ENCODE data around the gene AK3. TPM values are rescaled to one million over a fixed set of nuclear protein-coding genes. Genes with fewer than 3 reads are reported as not detected.
"Not testable (repeated sequence)": the region's sequence is repeated elsewhere in the genome, so short reads cannot be mapped to it uniquely, and the experiment has no call there.

Gene AK3
- total RNA-seq, 2 donors from 2014 or later = 51.5 to 59.8 TPM

- peak; percentile 24 for DNase-seq
Measured at GRCh38 chr9:4780651-4781050, 39.6 kb upstream of the AK3 start.

DNA sequence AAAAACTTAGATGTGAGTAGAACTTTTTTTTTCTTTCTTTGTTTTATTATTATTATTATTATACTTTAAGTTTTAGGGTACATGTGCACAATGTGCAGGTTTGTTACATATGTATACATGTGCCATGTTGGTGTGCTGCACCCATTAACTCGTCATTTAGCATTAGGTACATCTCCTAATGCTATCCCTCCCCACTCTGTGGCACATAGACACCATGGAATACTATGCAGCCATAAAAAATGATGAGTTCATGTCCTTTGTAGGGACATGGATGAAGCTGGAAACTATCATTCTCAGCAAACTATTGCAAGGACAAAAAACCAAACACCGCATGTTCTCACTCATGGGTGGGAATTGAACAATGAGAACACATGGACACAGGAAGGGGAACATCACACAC, 34.0 kb upstream of the AK3 start:
- not testable (repeated sequence) for H3K4me1 Mint-ChIP-seq; H3K27ac ChIP-seq (ENCODE audit: low read depth, low read length); H3K27me3 ChIP-seq (ENCODE audit: control insufficient read depth, insufficient read depth, low read length, poor library complexity, severe bottlenecking)

More at GRCh38 chr9:4780651-4781050, 39.6 kb upstream of the AK3 start:
- Histone ChIP-seq H3K9me3 (ENCODE audit: control insufficient read depth, low read length) (no peaks in the 10 kb centered on the region), H3K4me3 (ENCODE audit: low read length) (no peak overlapping the region), H3K36me3 (ENCODE audit: control insufficient read depth, insufficient read depth, low read length) (no peaks in the 10 kb centered on the region), H3K27me3 (ENCODE audit: control insufficient read depth, insufficient read depth, low read length, poor library complexity, severe bottlenecking) (no peaks in the 10 kb centered on the region), H3K9ac (ENCODE audit: extremely low read depth, low read length, poor library complexity, severe bottlenecking) (no peak overlapping the region), H3K27ac (ENCODE audit: low read depth, low read length) (no peak overlapping the region), H3K4me1 (ENCODE audit: control insufficient read depth, insufficient read depth, low read length) (no peaks in the 10 kb centered on the region)
- no peaks in the 10 kb centered on the region for H3K27me3 Mint-ChIP-seq (ENCODE audit: insufficient read depth)
- no peak overlapping the region for H3K4me3 Mint-ChIP-seq
- WGBS, 2 experiments (ENCODE audit: insufficient coverage in 1 of 2, insufficient read length in 1 of 2) = 92 to 100% methylated on average over 1 of the region's 1 CpG
- H3K4me1 Mint-ChIP-seq = peaks cover 13% of the 10 kb centered on the region
- TF ChIP-seq, protein P1, sequence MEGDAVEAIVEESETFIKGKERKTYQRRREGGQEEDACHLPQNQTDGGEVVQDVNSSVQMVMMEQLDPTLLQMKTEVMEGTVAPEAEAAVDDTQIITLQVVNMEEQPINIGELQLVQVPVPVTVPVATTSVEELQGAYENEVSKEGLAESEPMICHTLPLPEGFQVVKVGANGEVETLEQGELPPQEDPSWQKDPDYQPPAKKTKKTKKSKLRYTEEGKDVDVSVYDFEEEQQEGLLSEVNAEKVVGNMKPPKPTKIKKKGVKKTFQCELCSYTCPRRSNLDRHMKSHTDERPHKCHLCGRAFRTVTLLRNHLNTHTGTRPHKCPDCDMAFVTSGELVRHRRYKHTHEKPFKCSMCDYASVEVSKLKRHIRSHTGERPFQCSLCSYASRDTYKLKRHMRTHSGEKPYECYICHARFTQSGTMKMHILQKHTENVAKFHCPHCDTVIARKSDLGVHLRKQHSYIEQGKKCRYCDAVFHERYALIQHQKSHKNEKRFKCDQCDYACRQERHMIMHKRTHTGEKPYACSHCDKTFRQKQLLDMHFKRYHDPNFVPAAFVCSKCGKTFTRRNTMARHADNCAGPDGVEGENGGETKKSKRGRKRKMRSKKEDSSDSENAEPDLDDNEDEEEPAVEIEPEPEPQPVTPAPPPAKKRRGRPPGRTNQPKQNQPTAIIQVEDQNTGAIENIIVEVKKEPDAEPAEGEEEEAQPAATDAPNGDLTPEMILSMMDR (conservative IDR thresholded peaks at IDR 0.05) = no peak
- no peaks in the 10 kb centered on the region for H3K9me3 Mint-ChIP-seq
- no peak overlapping the region for H3K27ac Mint-ChIP-seq
- H3K36me3 Mint-ChIP-seq (ENCODE audit: low read depth) = no peaks in the 10 kb centered on the region

GRCh38 chr9:4774209-4774608, 33.2 kb upstream of the AK3 start:
- H3K9me3 ChIP-seq (ENCODE audit: control insufficient read depth, low read length) = no peaks in the 10 kb centered on the region
- TF ChIP-seq, protein P1 (conservative IDR thresholded peaks at IDR 0.05) = no peak
- no peaks in the 10 kb centered on the region for H3K36me3 ChIP-seq (ENCODE audit: control insufficient read depth, insufficient read depth, low read length)
- Mint-ChIP-seq H3K4me1 (no peaks in the 10 kb centered on the region), H3K27me3 (ENCODE audit: insufficient read depth) (no peaks in the 10 kb centered on the region), H3K4me3 (no peak overlapping the region), H3K36me3 (ENCODE audit: low read depth) (no peaks in the 10 kb centered on the region), H3K27ac (no peak overlapping the region), H3K9me3 (peaks cover 1% of the 10 kb centered on the region)
- H3K4me1 ChIP-seq (ENCODE audit: control insufficient read depth, insufficient read depth, low read length) = no peaks in the 10 kb centered on the region
- no peaks in the 10 kb centered on the region for H3K27me3 ChIP-seq (ENCODE audit: control insufficient read depth, insufficient read depth, low read length, poor library complexity, severe bottlenecking)
- H3K4me3 ChIP-seq (ENCODE audit: low read length) = no peak overlapping the region
- DNase-seq = peak; percentile 24
- 81% methylated on average over 1 of the region's 1 CpG; no CpG with 5 or more reads in 1 of the 2 experiments for WGBS, 2 experiments (ENCODE audit: insufficient coverage in 1 of 2, insufficient read length in 1 of 2)
- no peak overlapping the region for H3K9ac ChIP-seq (ENCODE audit: extremely low read depth, low read length, poor library complexity, severe bottlenecking)
- H3K27ac ChIP-seq (ENCODE audit: low read depth, low read length) = no peak overlapping the region

More for the DNA sequence above, 34.0 kb upstream of the AK3 start:
- H3K4me3 ChIP-seq (ENCODE audit: low read length); H3K9me3 ChIP-seq (ENCODE audit: control insufficient read depth, low read length); H3K4me3 Mint-ChIP-seq; DNase-seq; H3K27me3 Mint-ChIP-seq (ENCODE audit: insufficient read depth); H3K4me1 ChIP-seq (ENCODE audit: control insufficient read depth, insufficient read depth, low read length); H3K27ac Mint-ChIP-seq; H3K9ac ChIP-seq (ENCODE audit: extremely low read depth, low read length, poor library complexity, severe bottlenecking); H3K36me3 Mint-ChIP-seq (ENCODE audit: low read depth); H3K9me3 Mint-ChIP-seq; H3K36me3 ChIP-seq (ENCODE audit: control insufficient read depth, insufficient read depth, low read length): not testable (repeated sequence)
- WGBS, 2 experiments (ENCODE audit: insufficient coverage in 1 of 2, insufficient read length in 1 of 2) = 83% methylated on average over 2 of the region's 2 CpGs; no CpG with 5 or more reads in 1 of the 2 experiments

- Histone ChIP-seq H3K4me3 (ENCODE audit: low read length) (no peak overlapping the region), H3K27ac (ENCODE audit: low read depth, low read length) (no peak overlapping the region), H3K4me1 (ENCODE audit: control insufficient read depth, insufficient read depth, low read length) (no peaks in the 10 kb centered on the region), H3K9ac (ENCODE audit: extremely low read depth, low read length, poor library complexity, severe bottlenecking) (no peak overlapping the region), H3K9me3 (ENCODE audit: control insufficient read depth, low read length) (no peaks in the 10 kb centered on the region), H3K27me3 (ENCODE audit: control insufficient read depth, insufficient read depth, low read length, poor library complexity, severe bottlenecking) (no peaks in the 10 kb centered on the region), H3K36me3 (ENCODE audit: control insufficient read depth, insufficient read depth, low read length) (no peaks in the 10 kb centered on the region)
- no peaks in the 10 kb centered on the region for H3K36me3 Mint-ChIP-seq (ENCODE audit: low read depth)
- H3K27me3 Mint-ChIP-seq (ENCODE audit: insufficient read depth) = no peaks in the 10 kb centered on the region
- no peak for DNase-seq
- H3K9me3 Mint-ChIP-seq = peaks cover 1% of the 10 kb centered on the region
- no peaks in the 10 kb centered on the region for H3K4me1 Mint-ChIP-seq
- H3K4me3 Mint-ChIP-seq = no peak overlapping the region
- WGBS, 2 experiments (ENCODE audit: insufficient coverage in 1 of 2, insufficient read length in 1 of 2) = 92 to 100% methylated on average over 1 of the region's 1 CpG
- no peak overlapping the region for H3K27ac Mint-ChIP-seq
- TF ChIP-seq, protein P1 (conservative IDR thresholded peaks at IDR 0.05) = no peak
Measured at GRCh38 chr9:4771788-4772187, 30.8 kb upstream of the AK3 start.
